HG02884 (cell line): ENCODE data around the gene PDLIM7.

Experiments used
- ATAC-seq: cut with Tn5 transposase; IDR thresholded peaks from one replicate; pipeline ENCODE4 v1.9.1; 2021; ENCODE audit warnings: mild to moderate bottlenecking, moderate library complexity; ENCODE audit not compliant: unreplicated experiment

The PDLIM7 gene

DNA sequence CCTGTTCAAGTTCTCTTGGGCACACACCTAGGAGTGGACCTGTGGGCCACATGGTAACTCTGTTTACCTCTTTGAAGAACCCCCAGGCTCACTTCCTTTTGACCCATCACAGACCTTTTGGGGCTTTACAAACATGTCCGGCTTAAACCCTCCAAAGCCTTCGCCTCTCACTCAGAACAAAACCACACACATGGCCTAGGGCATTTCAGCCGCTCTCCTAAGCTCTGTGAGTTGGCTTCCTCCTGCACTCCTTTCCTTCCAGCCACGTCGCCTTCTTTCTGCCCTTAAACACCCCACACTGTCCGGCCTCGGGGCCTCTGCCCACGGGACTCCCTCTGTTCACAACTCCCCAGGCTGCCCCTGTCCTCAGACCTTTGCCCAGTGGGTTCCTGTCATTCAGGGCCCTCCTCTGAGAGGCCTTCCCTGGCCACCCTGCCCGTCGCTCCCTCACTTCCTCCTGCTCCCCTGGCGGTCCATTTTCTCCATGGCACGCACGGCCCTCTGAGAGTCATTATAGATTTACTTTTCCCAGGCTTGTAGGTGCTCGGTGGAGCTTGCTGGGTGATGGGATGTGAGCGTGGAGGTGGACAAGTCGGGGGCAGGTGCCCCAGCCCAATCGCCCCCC is 10.3 kb upstream of the PDLIM7 start:
- no peak for ATAC-seq

DNA sequence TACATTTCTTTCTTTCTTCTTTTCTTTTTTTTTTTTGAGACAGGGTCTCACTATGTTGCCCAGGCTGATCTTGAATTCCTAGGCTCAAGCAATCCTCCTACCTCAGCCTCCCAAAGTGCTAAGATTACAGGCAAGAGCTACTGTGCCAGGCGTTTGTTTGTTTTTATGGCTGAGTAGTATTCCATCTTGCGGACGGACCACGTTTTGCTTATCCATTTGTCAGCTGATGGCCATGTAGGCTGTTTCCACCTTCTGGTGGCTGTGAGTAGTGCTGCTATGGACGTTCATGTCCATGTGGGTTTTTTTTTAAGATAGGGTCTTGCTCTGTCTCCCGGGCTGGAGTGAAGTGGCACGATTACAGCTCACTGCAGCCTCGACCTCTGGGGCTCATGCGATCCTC is 9.8 kb upstream of the PDLIM7 start:
- no peak for ATAC-seq

DNA sequence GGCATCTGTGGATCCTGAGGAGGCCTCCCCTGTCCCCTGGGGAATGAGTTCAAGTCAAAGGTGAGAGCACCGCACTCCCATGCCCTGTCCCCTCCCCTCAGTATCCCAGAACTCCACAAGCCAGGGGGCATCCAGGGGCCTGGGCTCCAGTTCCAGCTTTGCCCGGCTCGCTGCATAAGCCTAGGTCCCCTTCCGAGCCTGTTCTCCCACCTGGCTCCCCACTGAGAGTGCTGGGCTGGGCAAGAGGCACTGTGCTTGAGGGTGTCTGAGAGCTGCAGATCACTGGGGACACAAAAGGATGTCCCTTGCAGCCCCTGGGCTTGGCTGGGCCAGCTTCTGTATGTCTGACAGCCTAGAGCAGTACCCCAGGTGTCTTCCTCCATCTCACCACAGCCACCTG is 7.7 kb upstream of the PDLIM7 start:
- no peak for ATAC-seq

DNA sequence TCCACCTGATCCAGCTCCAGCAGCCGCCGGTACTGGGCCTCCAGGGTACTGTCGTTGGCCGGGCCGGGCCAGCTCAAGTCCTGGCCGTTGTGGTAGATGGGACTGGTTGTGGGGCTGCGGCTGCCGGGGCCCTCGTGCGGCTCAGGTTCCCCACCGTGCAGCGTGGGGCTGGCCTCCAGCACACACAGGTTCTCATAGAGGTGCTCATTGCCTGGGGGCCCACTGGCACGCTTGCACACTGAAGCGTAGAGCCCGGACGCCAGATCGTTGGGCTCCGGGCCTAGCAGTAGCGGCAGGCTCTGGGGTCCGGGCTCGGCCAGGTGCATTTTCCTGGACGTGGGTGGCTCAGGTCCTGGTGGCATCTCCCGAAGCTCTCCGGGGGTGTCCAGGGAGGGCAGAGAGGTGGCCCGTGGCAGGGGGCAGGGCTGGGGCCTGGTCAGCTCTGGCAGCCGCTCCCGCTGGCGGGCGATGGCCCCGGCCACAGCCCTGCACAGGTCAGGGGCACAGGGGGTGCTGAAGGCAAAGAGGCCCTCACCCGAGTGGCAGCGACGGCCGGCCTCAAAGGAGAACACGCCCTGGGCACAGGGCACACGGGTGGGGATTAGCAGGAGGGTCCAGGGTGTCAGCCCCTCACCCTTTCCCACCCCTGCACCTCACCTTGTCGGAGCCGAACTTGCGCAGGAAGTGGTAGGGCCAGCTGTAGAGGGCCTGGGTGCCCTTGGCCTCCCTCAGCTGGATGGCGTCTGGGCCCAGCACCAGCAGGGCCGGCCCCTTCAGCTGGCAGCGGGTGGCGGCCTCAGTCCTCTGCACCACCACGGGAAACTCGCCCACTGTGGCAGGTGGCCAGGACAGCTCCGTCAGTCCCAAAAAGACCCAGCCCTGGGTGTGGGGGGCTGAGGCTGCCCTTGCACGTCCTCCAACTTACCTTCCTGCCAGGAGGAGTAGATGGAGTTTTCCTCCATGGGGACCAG is 7.0 kb upstream of the PDLIM7 start:
- no peak for ATAC-seq

DNA sequence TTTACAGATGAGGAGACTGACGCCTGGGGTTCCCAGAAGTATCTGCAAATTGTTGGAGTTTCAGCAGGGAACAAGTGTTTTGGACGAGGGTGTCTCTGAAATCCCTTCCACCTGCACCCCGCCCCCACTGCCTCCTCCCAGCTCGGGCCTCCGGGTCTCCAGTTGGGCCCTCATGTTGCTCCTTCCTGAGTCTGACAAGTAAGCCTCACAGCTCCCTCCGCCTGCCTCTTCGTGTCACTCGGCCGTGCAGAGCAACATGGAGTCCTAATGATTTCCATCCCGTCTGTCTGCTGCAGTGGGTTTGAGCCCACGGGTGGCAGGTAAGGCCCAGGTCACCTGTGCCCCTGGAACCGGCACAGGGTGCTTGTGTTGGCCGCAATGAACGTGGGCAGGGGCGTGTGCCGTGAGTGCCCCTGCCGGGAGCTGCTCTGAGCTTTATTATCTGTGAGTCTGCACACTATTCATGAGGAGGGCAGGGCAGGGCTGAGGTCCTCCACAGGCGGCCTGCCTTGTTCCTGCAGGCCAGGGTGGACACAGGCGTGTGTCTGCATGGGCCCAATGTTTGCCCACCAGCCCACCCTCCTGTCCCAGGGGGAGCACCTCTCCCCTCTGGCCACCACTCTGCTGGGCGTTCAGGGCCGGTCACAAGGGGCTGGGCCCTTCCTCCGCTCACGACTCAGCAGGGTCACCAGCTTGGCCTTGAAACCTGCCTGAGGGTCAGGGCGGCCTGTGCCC is 6.1 kb upstream of the PDLIM7 start:
- ATAC-seq = no peak

DNA sequence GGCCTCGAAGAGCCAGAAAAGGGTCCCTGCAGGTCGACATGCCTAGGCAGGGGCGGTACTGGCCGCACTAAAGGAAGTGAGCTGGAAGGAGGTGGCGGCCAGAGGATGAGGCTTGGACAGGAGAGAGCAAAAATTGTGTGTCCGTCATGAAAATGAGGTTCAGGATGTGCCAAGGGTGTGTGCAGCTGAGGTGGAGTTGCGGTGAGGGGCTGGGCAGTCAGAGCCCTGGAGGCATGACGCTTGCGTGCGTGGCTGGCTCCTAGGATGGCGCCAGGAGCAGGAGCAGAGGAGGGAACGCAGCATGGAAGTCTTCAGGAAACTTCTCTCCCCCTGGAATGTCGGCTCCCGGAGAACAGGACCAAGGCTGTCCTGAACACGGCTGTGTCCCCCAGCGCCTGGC is 5.5 kb upstream of the PDLIM7 start:
- ATAC-seq = no peak

DNA sequence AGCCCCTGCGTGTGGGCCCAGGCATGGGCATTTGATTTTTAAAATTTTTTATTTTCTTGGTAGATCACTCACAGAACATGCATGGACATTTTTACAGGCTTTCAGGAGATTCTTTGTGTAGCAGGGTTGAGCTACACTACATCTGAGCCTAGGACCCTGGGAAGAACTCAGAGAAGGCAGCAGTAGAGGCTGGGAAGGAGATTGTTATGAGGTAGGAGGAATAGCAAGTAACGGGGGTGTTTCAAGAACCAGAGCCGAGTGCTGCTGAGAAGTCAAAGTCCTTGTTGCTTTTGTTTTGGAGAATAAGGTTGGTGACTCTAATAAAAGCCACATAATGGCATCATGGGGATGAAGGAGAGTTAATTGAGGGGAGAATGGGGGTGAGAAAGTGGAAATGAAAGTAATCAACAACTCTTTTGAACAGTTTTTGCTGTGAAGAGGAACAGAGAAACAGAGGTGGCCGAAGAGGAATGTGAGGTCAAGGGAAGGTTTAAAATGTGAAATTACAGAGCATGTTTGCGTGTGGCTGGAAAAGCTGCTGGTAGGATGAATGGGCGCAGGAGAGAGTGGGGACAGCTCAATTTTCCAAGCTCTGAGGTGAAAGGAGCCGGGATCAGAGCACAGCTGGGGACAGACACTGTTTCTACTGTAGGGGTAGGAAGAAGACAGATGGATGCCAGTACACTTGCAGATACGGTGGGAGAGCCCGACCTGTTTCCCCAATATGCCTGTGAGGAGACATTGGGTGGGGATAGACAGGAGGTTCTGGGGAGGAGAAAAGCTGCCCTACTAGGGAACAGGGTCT is 4.7 kb upstream of the PDLIM7 start:
- no peak for ATAC-seq

DNA sequence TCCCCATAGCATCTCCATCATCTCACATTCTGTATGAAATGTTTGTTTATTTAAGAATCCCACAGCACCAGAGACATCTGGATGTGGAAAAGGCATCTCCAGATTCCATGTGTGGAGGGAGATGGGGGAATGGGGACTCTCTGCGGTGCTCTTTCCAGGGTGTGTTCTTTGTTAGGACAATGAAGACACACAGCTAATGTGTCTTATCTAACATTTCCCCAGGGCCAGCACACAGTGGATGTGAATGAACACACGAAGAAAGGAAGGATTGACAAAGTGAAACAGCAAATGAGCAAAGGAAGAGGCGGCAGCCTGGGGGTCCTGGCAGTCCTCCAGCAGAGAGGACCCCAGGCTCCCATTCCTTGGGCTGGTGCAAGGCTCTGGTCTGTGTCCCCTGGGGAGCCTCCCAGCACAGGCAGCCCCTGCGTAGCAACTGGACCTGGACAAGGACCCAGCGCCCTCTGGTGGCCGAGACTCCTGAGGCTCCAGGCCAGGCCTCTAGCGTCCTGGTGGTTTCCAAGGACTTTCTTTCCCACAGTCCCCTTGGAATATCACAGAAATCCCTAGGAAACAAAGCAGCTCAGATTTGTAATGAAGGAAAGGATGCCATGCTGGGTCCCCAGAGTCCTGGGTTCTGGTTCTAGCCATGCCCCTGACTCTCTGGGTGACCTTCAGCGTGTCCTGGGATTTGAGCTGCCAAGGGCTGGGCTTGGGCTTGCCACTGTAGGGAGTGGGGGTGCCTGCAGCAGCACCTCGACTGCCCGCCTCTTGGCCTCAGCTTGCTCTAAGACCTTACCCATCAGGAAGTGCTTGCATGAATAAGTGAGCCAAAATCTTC is 3.5 kb upstream of the PDLIM7 start:
- ATAC-seq = no peak

DNA sequence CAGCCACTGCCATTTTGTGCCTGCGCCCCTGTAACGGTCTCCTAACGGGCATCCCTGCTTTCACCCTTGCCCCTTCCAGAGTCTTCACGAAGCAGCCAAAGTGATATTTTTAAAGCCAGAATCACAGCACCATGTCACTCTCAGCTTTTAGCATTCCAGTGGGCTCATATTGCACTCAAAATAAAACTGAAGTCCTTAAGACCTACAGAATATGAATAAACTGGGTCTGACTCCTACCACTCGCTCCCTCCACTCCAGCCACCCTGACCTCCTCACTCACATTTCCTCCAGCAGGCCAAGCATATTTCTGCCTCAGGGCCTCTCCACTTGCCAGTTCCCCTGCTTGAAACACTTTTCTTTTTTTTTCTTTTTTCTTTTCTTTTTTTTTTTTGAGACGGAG is 2.4 kb upstream of the PDLIM7 start:
- no peak for ATAC-seq

DNA sequence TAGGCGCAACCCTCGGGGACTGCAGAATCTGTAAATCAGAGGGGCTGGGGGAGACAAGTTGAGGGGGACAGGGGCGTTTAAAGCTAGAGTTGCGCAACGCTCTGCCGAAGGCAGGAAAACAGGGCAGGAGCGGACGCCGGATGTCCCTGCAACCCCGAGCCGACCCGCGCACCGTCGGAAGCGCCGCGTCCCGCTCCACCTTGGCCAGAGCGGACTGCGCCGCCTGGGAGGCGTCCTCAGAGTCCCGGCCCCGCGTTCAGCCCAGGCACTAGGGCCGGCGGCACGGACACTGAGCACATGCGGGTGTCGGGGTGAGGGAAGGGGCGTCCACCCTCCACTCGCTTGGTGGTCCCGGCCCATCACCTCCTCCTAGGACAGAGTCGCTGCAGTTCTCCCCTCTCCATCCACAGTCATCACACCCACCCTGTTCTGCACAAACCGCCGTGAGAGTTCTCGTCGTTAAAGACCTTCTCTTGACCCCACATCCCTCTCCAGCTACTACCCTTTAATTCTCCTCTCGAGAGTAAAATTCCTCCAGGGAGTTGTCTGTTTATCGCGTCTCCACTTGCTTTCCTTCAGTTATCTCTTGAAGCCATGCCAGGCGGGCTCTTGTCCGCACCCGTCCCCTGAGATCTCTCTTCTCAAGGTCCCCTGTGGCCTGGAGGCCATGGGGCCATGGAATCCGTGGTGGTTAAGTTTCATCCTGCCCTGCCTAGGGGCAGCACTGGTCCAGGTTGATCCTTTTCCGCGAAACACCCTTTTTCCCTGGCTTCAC is 796 bp upstream of the PDLIM7 start:
- ATAC-seq = no peak

DNA sequence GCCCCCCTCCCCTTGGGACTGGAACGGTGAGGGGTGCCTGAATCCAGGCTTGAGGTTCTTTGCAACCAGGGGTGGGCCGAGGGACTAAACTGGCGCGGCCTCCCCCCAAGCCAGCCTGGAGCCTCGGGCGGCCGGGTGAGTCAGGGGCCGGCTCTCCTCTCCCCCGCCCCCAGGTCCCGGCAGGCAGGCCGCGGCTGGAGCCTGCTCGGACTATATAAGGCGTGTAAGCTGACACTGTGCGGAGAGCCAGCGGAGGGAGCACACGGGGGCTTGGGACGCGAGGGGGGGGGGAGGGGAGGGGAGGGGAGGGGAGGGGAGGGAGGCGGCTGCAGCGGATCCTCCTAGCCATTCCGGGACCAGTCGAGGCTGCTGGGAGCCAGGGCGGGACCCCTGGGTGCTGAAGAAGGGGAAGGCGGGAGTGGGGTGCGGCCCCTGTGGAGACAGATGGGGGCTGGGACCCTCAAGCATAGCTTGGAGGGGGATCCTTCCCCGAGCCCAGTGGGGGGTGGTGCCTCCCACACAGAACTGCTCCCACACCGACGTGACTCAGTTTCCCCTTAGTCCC is 595 bp downstream of the PDLIM7 start:
- no peak for ATAC-seq

DNA sequence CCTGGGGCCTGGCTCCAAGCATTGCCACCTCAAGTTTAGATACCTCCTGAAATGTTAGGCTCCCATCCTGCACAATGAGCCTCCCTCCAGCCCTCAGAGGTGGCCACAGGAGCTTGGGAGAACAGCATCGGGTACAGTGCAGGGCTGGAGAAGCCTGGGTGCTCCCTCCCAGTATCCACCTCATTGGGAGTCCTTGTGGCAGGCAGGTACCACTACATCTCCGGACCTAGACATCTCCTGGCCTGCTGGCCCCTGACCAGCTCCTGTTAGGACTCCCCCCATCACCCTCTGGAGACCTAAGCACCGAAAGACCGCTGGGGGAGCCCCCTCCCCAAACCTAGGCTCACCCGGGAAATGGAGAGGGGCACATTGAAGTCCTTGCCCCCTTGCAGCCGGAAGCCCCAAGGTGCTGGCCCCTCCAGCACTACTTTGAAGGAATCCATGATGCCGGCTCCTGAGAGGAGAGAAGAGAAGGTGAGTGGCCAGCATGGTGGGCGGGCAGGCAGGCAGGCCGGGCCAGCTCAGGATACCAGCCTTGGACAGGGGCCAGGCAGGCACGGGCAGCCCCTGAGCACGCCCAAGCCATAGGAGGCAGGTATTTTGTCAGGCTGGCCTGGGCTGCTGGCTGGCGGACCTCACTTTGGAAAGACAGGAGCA is 1.2 kb downstream of the PDLIM7 start:
- ATAC-seq = no peak

DNA sequence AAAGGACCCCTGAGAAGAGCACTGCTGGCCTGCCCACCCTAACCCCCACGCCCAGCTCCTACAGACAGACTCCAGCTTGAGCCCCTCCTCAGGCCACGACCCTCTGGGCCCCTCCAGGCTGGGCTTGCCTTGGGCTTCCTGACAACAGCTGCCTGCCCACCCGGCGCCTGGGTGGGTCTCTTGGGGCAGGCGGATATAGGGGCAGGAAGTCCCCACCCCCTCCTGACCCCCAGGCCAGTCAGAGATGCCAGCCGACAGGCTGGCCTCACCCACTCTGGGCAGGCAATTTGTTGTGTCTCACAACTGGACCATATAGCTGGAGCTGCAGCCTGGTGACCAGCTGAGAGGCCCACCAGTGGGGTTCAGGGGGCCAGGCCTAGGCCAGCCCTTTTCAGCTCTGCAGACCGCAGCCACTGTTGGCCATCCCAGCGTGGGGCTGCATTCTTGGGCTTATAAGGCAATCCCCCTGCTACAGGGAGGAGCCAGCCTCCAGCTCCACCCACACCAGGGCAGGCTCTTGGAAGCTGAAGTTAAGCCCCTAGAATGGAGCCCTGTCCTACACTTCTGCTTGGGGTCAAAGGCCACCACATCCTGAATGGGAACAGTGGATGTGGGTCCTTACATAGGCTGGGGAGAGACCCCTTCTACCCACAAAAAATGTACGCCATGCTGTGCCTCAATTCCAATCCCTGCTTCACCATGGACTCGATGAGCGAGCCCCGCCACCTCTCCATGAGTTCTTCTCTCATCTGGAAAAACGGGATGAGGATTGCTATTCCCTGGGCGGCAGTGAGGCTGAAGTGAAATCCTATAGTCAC is 2.0 kb downstream of the PDLIM7 start:
- no peak for ATAC-seq

DNA sequence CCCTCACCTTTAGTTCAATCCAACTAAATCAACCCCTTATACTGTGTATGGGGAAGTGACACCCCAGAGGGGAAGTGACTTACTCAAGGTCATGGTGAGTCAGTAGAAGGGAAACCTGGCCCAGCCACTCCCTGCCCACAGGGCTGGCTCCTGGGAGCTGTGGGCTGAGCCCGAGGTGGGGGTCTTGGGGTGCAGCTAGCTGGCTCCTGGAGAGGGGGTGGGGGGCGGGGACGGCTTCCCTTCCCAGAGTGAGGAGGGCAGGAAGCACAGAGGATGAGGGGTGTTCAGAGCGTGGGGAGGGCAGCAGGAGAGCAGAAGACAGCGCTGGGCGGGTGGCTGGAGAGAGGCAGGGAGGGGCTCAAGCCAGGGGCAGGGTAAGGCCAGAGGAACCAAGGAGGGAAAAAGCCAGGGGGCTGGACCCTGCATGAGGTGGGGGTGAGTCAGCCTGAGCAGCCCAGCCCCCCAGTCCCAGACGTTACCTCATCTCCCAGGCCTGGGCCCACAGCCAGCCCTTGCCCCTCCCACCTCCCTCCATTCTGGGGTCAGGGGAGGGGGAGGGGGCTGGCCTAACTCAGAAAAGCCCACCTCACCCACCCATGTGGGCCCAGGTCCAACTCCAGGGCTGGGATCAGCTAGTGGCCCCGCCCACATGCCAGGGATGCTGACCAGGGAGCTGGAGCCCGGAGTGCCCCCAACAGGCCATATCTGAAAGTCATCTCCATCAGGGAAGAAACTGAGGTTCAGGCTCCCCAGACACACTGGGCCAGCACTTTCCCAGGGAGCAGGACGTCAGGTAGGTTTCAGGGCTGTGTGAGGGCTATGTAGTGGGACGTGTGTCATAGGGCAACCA is 2.8 kb downstream of the PDLIM7 start:
- no peak for ATAC-seq

DNA sequence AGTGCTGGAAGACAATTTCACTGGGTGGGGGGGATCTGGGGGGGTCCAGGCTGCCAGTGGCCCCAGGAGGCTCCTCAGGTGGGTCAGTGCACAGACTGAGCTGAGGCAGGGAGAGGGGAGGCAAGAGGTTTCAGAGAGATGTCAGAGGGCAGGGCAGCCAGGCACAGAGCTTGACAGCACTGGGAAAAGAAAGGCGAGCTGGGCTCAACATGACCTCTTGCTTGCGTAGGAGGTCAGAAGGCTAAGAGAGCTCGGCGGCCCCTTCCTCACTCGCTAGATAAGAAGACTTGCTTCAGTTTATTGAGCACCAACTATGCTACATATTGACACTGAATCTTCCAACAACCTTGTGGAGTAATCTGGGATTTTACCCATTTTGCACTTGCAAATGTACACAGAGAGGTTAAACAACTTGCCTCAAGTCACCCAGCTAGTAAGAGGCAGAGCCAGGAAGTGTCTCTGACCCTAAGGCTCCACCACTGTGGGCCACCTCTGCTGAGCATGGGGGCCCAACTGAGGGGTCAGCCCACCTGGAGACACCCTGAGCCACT is 3.5 kb downstream of the PDLIM7 start:
- ATAC-seq = no peak

DNA sequence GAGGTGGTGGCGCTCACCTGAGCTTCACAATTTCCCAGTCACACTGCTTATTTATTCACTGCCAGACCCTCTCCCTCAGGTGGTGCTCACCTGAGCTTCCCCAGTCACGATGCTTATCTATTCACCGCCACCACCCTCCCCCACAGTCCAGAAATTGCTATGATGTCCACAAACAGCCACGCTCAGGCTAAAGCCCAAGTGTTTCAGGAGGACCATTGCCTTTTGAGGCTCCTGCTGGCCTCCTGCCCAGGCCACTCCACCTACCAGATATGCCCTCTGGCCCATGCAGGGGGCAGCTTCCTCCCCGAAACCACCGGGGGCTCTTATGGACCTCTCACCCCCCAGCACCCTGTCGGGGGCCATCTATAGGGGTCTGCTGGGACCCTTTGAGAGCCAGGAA is 4.6 kb downstream of the PDLIM7 start:
- ATAC-seq = no peak
